IPS-15b (cell line): ENCODE data around the gene EFNA5.
A peak's percentile ranks its signal among the peaks of the same experiment; 100 is the strongest.

Experiments used
- H3K27me3 ChIP-seq: one replicate; pipeline ENCODE4 v1.6.1; 2013; ENCODE audit warnings: low read length; ENCODE audit not compliant: control insufficient read depth, insufficient read depth
- H3K36me3 ChIP-seq: one replicate; pipeline ENCODE4 v1.6.1; 2013; ENCODE audit warnings: low read length; ENCODE audit not compliant: control insufficient read depth, insufficient read depth
- H3K4me1 ChIP-seq: one replicate; pipeline ENCODE4 v1.6.1; 2013; ENCODE audit warnings: mild to moderate bottlenecking, low read length; ENCODE audit not compliant: control insufficient read depth, insufficient read depth
- H3K4me3 ChIP-seq: one replicate; pipeline ENCODE4 v1.5.1; 2013; ENCODE audit warnings: low read depth, low read length
- H3K9ac ChIP-seq: one replicate; pipeline ENCODE4 v1.6.1; 2013; ENCODE audit warnings: low read depth, mild to moderate bottlenecking, low read length
- H3K9me3 ChIP-seq: one replicate; pipeline ENCODE4 v1.6.1; 2013; ENCODE audit warnings: mild to moderate bottlenecking, low read length; ENCODE audit not compliant: control insufficient read depth, insufficient read depth

The EFNA5 gene

GRCh38 chr5:107670932-107671741 lies at the start of gene EFNA5:
TSS of gene EFNA5 (minus strand) at chr5:107670937.
- H3K36me3 ChIP-seq = no peaks in the 10 kb centered on the region
- H3K4me1 ChIP-seq = peaks cover 11% of the 10 kb centered on the region
- peak within 1 kb of the TSS; percentile 91 for H3K4me3 ChIP-seq
- H3K9ac ChIP-seq = peak within 1 kb of the TSS; percentile 65
- H3K27me3 ChIP-seq = peaks cover 29% of the 10 kb centered on the region
- no peaks in the 10 kb centered on the region for H3K9me3 ChIP-seq

- Histone ChIP-seq H3K4me3 (no peak overlapping the region), H3K9ac (no peak overlapping the region), H3K36me3 (no peaks in the 10 kb centered on the region), H3K4me1 (no peaks in the 10 kb centered on the region), H3K9me3 (no peaks in the 10 kb centered on the region), H3K27me3 (no peaks in the 10 kb centered on the region)
These were observed 48.4 kb upstream of the EFNA5 start for GRCh38 chr5:107719034-107719606.

GRCh38 chr5:107717816-107718215 lies 47.1 kb upstream of the EFNA5 start:
- no peaks in the 10 kb centered on the region for H3K36me3 ChIP-seq
- no peak overlapping the region for H3K9ac ChIP-seq
- no peaks in the 10 kb centered on the region for H3K27me3 ChIP-seq
- H3K4me1 ChIP-seq = no peaks in the 10 kb centered on the region
- no peaks in the 10 kb centered on the region for H3K9me3 ChIP-seq
- H3K4me3 ChIP-seq = no peak overlapping the region

- Histone ChIP-seq H3K4me1 (no peaks in the 10 kb centered on the region), H3K36me3 (no peaks in the 10 kb centered on the region), H3K4me3 (no peak overlapping the region), H3K27me3 (no peaks in the 10 kb centered on the region), H3K9ac (no peak overlapping the region), H3K9me3 (no peaks in the 10 kb centered on the region)
These were observed 42.5 kb upstream of the EFNA5 start for GRCh38 chr5:107713228-107713627.

- Histone ChIP-seq H3K9ac (no peak overlapping the region), H3K4me3 (no peak overlapping the region)
These were observed 41.7 kb upstream of the EFNA5 start for GRCh38 chr5:107712359-107712870.

GRCh38 chr5:107705402-107706014 lies 34.8 kb upstream of the EFNA5 start:
- peaks cover 3% of the 10 kb centered on the region for H3K4me1 ChIP-seq
- no peaks in the 10 kb centered on the region for H3K36me3 ChIP-seq
- no peaks in the 10 kb centered on the region for H3K9me3 ChIP-seq
- no peak overlapping the region for H3K9ac ChIP-seq
- no peaks in the 10 kb centered on the region for H3K27me3 ChIP-seq
- H3K4me3 ChIP-seq = no peak overlapping the region

More at GRCh38 chr5:107712359-107712870, 41.7 kb upstream of the EFNA5 start:
- Histone ChIP-seq H3K27me3 (no peaks in the 10 kb centered on the region), H3K9me3 (no peaks in the 10 kb centered on the region), H3K36me3 (no peaks in the 10 kb centered on the region), H3K4me1 (no peaks in the 10 kb centered on the region)

- Histone ChIP-seq H3K9ac (no peak overlapping the region), H3K27me3 (no peaks in the 10 kb centered on the region), H3K36me3 (no peaks in the 10 kb centered on the region), H3K4me3 (no peak overlapping the region), H3K4me1 (peaks cover 3% of the 10 kb centered on the region), H3K9me3 (no peaks in the 10 kb centered on the region)
These were observed 34.1 kb upstream of the EFNA5 start for GRCh38 chr5:107704681-107705401.

GRCh38 chr5:107700481-107700880 lies 29.7 kb upstream of the EFNA5 start:
- no peaks in the 10 kb centered on the region for H3K36me3 ChIP-seq
- H3K9ac ChIP-seq = no peak overlapping the region
- no peak overlapping the region for H3K4me3 ChIP-seq
- H3K9me3 ChIP-seq = no peaks in the 10 kb centered on the region
- H3K27me3 ChIP-seq = no peaks in the 10 kb centered on the region
- peaks cover 12% of the 10 kb centered on the region for H3K4me1 ChIP-seq

GRCh38 chr5:107699425-107699824 lies 28.7 kb upstream of the EFNA5 start:
- Histone ChIP-seq H3K36me3 (no peaks in the 10 kb centered on the region), H3K4me1 (peaks cover 10% of the 10 kb centered on the region), H3K9me3 (no peaks in the 10 kb centered on the region), H3K9ac (no peak overlapping the region), H3K27me3 (no peaks in the 10 kb centered on the region), H3K4me3 (no peak overlapping the region)

GRCh38 chr5:107698286-107698685 lies 27.5 kb upstream of the EFNA5 start:
- H3K9me3 ChIP-seq = no peaks in the 10 kb centered on the region
- no peaks in the 10 kb centered on the region for H3K36me3 ChIP-seq
- no peak overlapping the region for H3K9ac ChIP-seq
- H3K27me3 ChIP-seq = no peaks in the 10 kb centered on the region
- no peak overlapping the region for H3K4me3 ChIP-seq
- H3K4me1 ChIP-seq = peaks cover 10% of the 10 kb centered on the region

GRCh38 chr5:107696498-107696897 lies 25.8 kb upstream of the EFNA5 start:
- Histone ChIP-seq H3K4me1 (peaks cover 10% of the 10 kb centered on the region), H3K4me3 (no peak overlapping the region), H3K27me3 (no peaks in the 10 kb centered on the region), H3K9me3 (no peaks in the 10 kb centered on the region), H3K36me3 (no peaks in the 10 kb centered on the region), H3K9ac (no peak overlapping the region)
